Activated CD4-positive, alpha-beta T cell treated with anti-CD3 and anti-CD28 coated beads, Interleukin-2, amount 10 ng/mL, durations not matched to agents 24 days and 14 days (primary cell): ENCODE data around the gene AP4B1. TPM values are rescaled to one million over a fixed set of nuclear protein-coding genes. Genes with fewer than 3 reads are reported as not detected.

Experiments used
- DNase-seq: peaks from one replicate; pipeline ENCODE4 v3.0.0; 2022
- H3K27ac Mint-ChIP-seq: one replicate; pipeline ENCODE4 v1.8.0; 2022; ENCODE audit warnings: mild to moderate bottlenecking, mixed read lengths
- H3K27me3 Mint-ChIP-seq: one replicate; pipeline ENCODE4 v1.8.0; 2022; ENCODE audit warnings: mixed read lengths
- H3K36me3 Mint-ChIP-seq: one replicate; pipeline ENCODE4 v1.8.0; 2022; ENCODE audit warnings: low read depth, mild to moderate bottlenecking, mixed read lengths
- H3K4me1 Mint-ChIP-seq: one replicate; pipeline ENCODE4 v1.8.0; 2021; ENCODE audit warnings: mixed read lengths
- H3K4me3 Mint-ChIP-seq: one replicate; pipeline ENCODE4 v1.8.0; 2022; ENCODE audit warnings: mild to moderate bottlenecking, moderate library complexity, mixed read lengths
- H3K9me3 Mint-ChIP-seq: one replicate; pipeline ENCODE4 v1.8.0; 2021; ENCODE audit warnings: mixed read lengths
- intact Hi-C: fragments of 100-400 bp; cut with micrococcal nuclease; formaldehyde crosslinking; loops from one replicate; pipeline ENCODE4 v1.15.1; 2023
- total RNA-seq: library from RNA; stranded (reverse); gene quantifications from 2 replicates; pipeline ENCODE4 v1.2.3, GENCODE V29; 2022

AP4B1 gene
- total RNA-seq, 1 donor from 2014 or later, result 41.7 TPM

DNA sequence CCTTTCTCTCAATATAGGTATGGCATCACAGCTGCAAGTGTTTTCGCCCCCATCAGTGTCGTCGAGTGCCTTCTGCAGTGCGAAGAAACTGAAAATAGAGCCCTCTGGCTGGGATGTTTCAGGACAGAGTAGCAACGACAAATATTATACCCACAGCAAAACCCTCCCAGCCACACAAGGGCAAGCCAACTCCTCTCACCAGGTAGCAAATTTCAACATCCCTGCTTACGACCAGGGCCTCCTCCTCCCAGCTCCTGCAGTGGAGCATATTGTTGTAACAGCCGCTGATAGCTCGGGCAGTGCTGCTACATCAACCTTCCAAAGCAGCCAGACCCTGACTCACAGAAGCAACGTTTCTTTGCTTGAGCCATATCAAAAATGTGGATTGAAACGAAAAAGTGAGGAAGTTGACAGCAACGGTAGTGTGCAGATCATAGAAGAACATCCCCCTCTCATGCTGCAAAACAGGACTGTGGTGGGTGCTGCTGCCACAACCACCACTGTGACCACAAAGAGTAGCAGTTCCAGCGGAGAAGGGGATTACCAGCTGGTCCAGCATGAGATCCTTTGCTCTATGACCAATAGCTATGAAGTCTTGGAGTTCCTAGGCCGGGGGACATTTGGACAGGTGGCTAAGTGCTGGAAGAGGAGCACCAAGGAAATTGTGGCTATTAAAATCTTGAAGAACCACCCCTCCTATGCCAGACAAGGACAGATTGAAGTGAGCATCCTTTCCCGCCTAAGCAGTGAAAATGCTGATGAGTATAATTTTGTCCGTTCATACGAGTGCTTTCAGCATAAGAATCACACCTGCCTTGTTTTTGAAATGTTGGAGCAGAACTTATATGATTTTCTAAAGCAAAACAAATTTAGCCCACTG is 36.0 kb upstream of the AP4B1 start:
- H3K4me1 Mint-ChIP-seq, result peaks cover 52% of the 10 kb centered on the region
- peak overlapping the region; percentile 86 for H3K27ac Mint-ChIP-seq
- no peaks in the 10 kb centered on the region for H3K27me3 Mint-ChIP-seq
- H3K36me3 Mint-ChIP-seq, result peaks cover 56% of the 10 kb centered on the region
- H3K4me3 Mint-ChIP-seq, result peak overlapping the region; percentile 72
- DNase-seq, result peak; percentile 82
- intact Hi-C loops, result loop anchor here (1.0 kb wide), 1 partner anchor 9 kb away; no protein-coding TSS in a partner anchor
- peaks cover 8% of the 10 kb centered on the region for H3K9me3 Mint-ChIP-seq

GRCh38 chr1:113938192-113938591 is 33.6 kb upstream of the AP4B1 start:
- Mint-ChIP-seq H3K4me3 (peak overlapping the region; percentile 4), H3K9me3 (peaks cover 6% of the 10 kb centered on the region), H3K27me3 (no peaks in the 10 kb centered on the region), H3K36me3 (peaks cover 56% of the 10 kb centered on the region), H3K27ac (peak overlapping the region; percentile 21), H3K4me1 (peaks cover 60% of the 10 kb centered on the region)
- DNase-seq, result no peak
- intact Hi-C loops, result loop anchor here (10.0 kb wide), 3 partner anchors 543 to 983 kb away; partner anchors contain the start of genes CSDE1, MAGI3 and SLC16A1

DNA sequence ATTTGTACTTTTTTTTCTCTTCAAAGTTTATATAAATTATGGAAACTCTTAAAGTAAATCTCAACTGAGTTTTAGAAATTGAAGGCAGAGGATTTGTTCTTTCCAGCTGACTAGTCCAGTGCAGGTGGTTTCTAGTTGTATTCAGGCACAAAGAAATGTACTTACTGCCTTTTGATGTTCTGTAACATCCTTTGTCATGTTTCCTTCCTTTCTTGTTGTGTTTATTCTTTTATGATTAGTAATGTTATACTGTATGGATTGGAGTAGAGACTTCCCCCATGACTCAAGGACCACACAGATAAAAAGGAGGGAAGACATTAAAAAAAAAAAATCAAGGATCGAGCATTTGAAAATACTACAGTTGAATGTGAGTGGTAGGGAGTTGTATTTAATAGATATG is 32.5 kb upstream of the AP4B1 start:
- Mint-ChIP-seq H3K4me3 (peak overlapping the region; percentile 16), H3K27ac (peak overlapping the region; percentile 40), H3K4me1 (peaks cover 65% of the 10 kb centered on the region), H3K9me3 (peaks cover 4% of the 10 kb centered on the region), H3K36me3 (peaks cover 57% of the 10 kb centered on the region), H3K27me3 (no peaks in the 10 kb centered on the region)
- intact Hi-C loops, result loop anchor here (10.0 kb wide), 3 partner anchors 542 to 982 kb away; partner anchors contain the start of genes CSDE1, MAGI3 and SLC16A1
- no peak for DNase-seq

DNA sequence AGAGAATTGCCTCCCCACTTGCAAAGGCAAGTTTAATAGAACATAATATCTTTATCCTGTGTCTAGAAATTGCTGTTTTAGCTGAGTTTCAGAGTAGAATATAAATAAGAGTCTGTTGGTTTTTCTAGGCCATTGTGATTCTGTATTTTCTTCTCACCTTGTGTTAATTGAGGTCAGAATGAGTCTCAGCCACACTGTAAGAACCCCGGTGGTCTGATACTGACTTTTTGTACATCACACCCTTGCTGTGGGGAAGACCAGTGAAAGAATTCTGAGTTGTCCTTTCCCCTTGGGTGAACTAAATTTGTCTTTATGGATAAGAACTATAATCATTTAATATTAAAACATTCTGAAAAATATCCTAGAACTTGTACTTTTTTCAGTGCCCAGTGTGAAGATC is 31.4 kb upstream of the AP4B1 start:
- Mint-ChIP-seq H3K9me3 (peaks cover 4% of the 10 kb centered on the region), H3K4me1 (peaks cover 71% of the 10 kb centered on the region), H3K27ac (no peak overlapping the region), H3K4me3 (no peak overlapping the region), H3K27me3 (no peaks in the 10 kb centered on the region), H3K36me3 (peaks cover 51% of the 10 kb centered on the region)
- no peak for DNase-seq
- intact Hi-C loops, result loop anchor here (10.0 kb wide), 3 partner anchors 541 to 981 kb away; partner anchors contain the start of genes CSDE1, MAGI3 and SLC16A1

- intact Hi-C loops, result loop anchor here (10.0 kb wide), 3 partner anchors 540 to 980 kb away; partner anchors contain the start of genes CSDE1, MAGI3 and SLC16A1
- Mint-ChIP-seq H3K27ac (no peak overlapping the region), H3K4me1 (peaks cover 69% of the 10 kb centered on the region), H3K9me3 (peaks cover 4% of the 10 kb centered on the region), H3K27me3 (no peaks in the 10 kb centered on the region), H3K4me3 (no peak overlapping the region), H3K36me3 (peaks cover 43% of the 10 kb centered on the region)
- DNase-seq, result no peak
Measured at GRCh38 chr1:113935176-113935575, 30.6 kb upstream of the AP4B1 start.

DNA sequence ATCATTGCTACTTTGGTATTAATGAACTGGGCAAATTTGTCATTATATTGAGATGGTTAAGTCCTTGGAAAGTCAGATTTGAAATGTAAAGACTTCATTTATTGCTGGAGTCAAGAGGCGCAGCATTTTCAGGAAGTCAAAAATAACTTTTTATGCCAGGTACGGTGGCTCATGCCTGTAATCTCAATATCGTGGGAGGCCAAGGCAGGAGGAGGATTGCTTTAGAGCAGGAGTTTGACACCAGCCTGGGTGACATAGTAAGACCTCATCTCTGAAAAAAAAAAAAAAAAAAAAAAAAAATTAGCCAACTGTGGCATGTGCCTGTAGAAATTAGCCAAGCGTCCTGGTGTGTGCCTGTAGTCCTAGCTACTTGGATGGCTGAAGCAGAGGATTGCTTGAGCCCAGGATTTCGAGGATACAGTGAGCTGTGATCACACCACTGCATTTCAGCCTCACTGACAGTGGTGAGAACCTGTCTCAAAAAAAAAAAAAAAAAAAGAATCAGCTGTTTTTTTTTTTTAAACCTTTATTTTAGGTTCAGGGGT is 30.0 kb upstream of the AP4B1 start:
- H3K9me3 Mint-ChIP-seq, result peaks cover 4% of the 10 kb centered on the region
- peaks cover 64% of the 10 kb centered on the region for H3K4me1 Mint-ChIP-seq
- peaks cover 41% of the 10 kb centered on the region for H3K36me3 Mint-ChIP-seq
- intact Hi-C loops, result loop anchor here (5.0 to 10.0 kb wide), 4 partner anchors 43 to 980 kb away; partner anchors contain the start of genes CSDE1, MAGI3, OLFML3 and SLC16A1
- peak overlapping the region; percentile 98 for H3K4me3 Mint-ChIP-seq
- DNase-seq, result no peak
- H3K27me3 Mint-ChIP-seq, result no peaks in the 10 kb centered on the region
- peak overlapping the region; percentile 21 for H3K27ac Mint-ChIP-seq

DNA sequence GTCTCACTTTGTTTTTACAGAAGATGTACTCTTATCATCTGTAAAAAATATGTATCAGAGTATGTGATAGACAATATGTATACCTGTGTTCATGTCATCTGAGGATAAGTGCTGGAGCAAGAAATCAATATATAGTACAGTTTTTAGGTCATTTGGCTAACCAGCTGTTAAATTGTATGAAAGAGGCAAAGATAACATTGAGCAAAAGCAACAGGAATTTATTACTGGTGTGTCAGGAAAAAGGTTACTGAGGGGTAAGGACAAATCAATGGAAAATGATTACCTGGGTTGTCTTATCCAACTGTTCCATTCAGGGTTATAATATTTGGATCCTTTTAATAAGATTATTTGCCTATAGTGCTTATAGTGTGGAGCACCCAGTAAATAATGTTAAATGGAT is 29.4 kb upstream of the AP4B1 start:
- Mint-ChIP-seq H3K4me3 (peak overlapping the region; percentile 98), H3K27ac (peak overlapping the region; percentile 99), H3K36me3 (peaks cover 37% of the 10 kb centered on the region), H3K27me3 (no peaks in the 10 kb centered on the region), H3K9me3 (peaks cover 4% of the 10 kb centered on the region), H3K4me1 (peaks cover 59% of the 10 kb centered on the region)
- intact Hi-C loops, result loop anchor here (5.0 to 10.0 kb wide), 4 partner anchors 43 to 979 kb away; partner anchors contain the start of genes CSDE1, MAGI3, OLFML3 and SLC16A1
- no peak for DNase-seq

DNA sequence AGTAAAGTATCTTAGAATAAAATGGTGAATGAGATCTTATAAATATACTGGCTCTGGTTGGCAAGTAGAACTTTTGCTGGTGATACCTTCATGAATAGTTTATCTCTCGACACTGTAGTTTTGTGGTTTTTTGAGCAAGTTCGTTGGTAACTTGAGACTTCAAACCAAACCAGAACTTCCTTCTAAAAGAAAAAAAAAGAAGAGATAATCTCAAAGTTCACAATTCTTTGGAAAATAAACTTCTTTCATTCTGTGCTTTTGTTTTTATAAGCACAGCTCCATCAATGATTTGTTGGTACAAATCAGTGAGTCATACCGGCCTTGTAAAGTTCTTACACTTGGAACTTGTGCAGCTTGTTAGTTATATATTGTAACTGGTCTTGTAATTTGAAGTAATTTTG is 26.9 kb upstream of the AP4B1 start:
- DNase-seq, result peak; percentile 70
- Mint-ChIP-seq H3K27me3 (no peaks in the 10 kb centered on the region), H3K9me3 (peaks cover 4% of the 10 kb centered on the region), H3K27ac (peak overlapping the region; percentile 99), H3K36me3 (peaks cover 29% of the 10 kb centered on the region), H3K4me3 (peak overlapping the region; percentile 98), H3K4me1 (peaks cover 54% of the 10 kb centered on the region)
- intact Hi-C loops, result loop anchor here (1.0 to 10.0 kb wide), 6 partner anchors 9 to 977 kb away; partner anchors contain the start of genes CSDE1, MAGI3, OLFML3 and SLC16A1

GRCh38 chr1:113930499-113931161 is 26.0 kb upstream of the AP4B1 start:
- intact Hi-C loops, result loop anchor here (1.0 to 10.0 kb wide), 7 partner anchors 10 to 976 kb away; partner anchors contain the start of genes CSDE1, MAGI3, OLFML3 and PTPN22
- Mint-ChIP-seq H3K4me3 (peak overlapping the region; percentile 98), H3K27me3 (no peaks in the 10 kb centered on the region), H3K4me1 (peaks cover 50% of the 10 kb centered on the region), H3K27ac (peak overlapping the region; percentile 99), H3K36me3 (peaks cover 26% of the 10 kb centered on the region), H3K9me3 (peaks cover 4% of the 10 kb centered on the region)
- peak; percentile 93 for DNase-seq

GRCh38 chr1:113929750-113930498 is 25.3 kb upstream of the AP4B1 start:
- H3K4me3 Mint-ChIP-seq, result peak overlapping the region; percentile 98
- intact Hi-C loops, result loop anchor here (1.0 to 10.0 kb wide), 10 partner anchors 19 to 975 kb away; partner anchors contain the start of genes CSDE1, DCLRE1B, MAGI3 and OLFML3
- H3K9me3 Mint-ChIP-seq, result no peaks in the 10 kb centered on the region
- peaks cover 20% of the 10 kb centered on the region for H3K36me3 Mint-ChIP-seq
- H3K4me1 Mint-ChIP-seq, result peaks cover 48% of the 10 kb centered on the region
- no peaks in the 10 kb centered on the region for H3K27me3 Mint-ChIP-seq
- peak; percentile 91 for DNase-seq
- H3K27ac Mint-ChIP-seq, result peak overlapping the region; percentile 99

DNA sequence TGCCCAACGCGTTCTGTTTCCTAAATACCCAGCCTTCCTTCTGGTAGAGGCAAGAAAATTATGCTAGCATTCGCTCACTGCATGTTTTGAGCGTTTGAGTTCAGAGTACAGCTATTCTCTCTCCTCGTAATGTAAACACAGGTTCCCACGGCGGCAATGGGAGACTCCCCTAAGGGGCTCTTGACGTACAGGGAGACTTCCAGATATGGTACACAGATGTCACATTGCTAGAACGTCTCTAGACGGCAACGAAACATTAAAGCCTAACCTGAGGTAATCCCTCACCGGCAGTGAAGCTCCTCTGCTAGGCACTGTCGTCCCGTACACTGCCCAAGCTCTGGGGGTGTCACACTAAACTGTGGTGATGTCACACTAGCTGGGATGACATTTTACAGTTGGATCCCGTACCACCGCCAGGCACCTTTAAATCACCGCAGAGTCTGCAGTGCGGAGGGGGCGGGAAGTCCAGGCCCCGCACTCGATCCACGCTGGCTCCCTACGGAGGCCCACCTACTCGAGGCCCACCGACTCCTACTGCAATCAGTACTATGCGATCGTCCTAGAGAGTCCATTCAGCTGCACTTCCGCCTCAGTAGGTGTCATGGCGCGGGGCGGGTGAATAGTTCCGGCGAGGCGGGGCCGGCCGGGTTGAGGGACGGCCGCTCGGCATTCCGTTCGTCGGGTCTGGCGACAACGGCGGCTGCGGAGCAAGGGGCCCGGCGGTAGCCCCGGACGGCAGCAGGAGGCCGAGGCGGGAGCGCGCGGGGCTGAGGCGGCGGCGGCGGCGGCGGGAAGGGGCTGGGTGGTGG is 24.5 kb upstream of the AP4B1 start, which contains the start of gene HIPK1:
HIPK1 (plus strand) TSS at position 384 of the 809 bp plus-strand sequence.
- peak within 1 kb of the TSS; percentile 100 for H3K27ac Mint-ChIP-seq
- peaks cover 45% of the 10 kb centered on the region for H3K4me1 Mint-ChIP-seq
- DNase-seq, result peak; percentile 98
- peaks cover 4% of the 10 kb centered on the region for H3K27me3 Mint-ChIP-seq
- no peaks in the 10 kb centered on the region for H3K9me3 Mint-ChIP-seq
- intact Hi-C loops, result loop anchor here (1.0 to 2.0 kb wide), 4 partner anchors 24 to 170 kb away; partner anchors contain the start of genes DCLRE1B, PHTF1 and RSBN1
- H3K4me3 Mint-ChIP-seq, result peak within 1 kb of the TSS; percentile 98
- peaks cover 16% of the 10 kb centered on the region for H3K36me3 Mint-ChIP-seq
